Measurements from ENCODE around the gene MCF2L. TPM values are rescaled to one million over a fixed set of nuclear protein-coding genes. Genes with fewer than 3 reads are reported as not detected.

The MCF2L gene
- total RNA-seq, 1 experiment from 2014 or later, result 22.1 TPM

DNA sequence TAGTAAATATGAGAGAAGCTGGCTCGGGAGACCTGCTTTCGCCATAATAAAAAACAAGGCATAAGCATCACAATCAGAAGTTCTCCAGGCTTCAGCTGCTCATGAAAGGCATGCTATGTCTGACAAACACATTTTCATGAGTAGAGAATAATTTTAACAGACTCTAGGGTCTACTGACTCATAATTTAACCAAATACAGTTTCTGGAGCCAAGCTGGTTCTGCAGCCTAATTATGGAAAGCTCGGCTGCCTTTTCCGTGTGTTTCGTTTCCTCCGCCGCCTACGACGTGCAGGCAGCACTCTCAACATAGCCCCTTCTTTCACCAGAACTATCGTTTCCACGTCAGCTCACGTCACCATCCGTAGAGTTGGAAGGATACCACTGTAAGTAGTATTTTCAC, 5.7 kb downstream of the MCF2L start:
- CTCF ChIA-PET, result no interaction called here
- H3K27me3 ChIP-seq (replicated peaks; ENCODE audit: control insufficient read depth, insufficient read depth, low read length), result no peaks in the 10 kb centered on the region; the same call in 1 of the 2 replicates
- Mint-ChIP-seq H3K4me3 (ENCODE audit: unreplicated experiment) (no peak overlapping the region), H3K4me1 (ENCODE audit: low read depth, unreplicated experiment) (no peaks in the 10 kb centered on the region), H3K9me3 (ENCODE audit: unreplicated experiment) (peaks cover 13% of the 10 kb centered on the region), H3K27ac (ENCODE audit: unreplicated experiment) (no peak overlapping the region), H3K27me3 (ENCODE audit: insufficient read depth, unreplicated experiment) (peaks cover 5% of the 10 kb centered on the region), H3K36me3 (ENCODE audit: insufficient read depth, unreplicated experiment) (no peaks in the 10 kb centered on the region)
- TF ChIP-seq, protein P1, sequence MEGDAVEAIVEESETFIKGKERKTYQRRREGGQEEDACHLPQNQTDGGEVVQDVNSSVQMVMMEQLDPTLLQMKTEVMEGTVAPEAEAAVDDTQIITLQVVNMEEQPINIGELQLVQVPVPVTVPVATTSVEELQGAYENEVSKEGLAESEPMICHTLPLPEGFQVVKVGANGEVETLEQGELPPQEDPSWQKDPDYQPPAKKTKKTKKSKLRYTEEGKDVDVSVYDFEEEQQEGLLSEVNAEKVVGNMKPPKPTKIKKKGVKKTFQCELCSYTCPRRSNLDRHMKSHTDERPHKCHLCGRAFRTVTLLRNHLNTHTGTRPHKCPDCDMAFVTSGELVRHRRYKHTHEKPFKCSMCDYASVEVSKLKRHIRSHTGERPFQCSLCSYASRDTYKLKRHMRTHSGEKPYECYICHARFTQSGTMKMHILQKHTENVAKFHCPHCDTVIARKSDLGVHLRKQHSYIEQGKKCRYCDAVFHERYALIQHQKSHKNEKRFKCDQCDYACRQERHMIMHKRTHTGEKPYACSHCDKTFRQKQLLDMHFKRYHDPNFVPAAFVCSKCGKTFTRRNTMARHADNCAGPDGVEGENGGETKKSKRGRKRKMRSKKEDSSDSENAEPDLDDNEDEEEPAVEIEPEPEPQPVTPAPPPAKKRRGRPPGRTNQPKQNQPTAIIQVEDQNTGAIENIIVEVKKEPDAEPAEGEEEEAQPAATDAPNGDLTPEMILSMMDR (IDR thresholded peaks at IDR 0.05; ENCODE audit: insufficient read depth in 1 of 2, low read depth in 1 of 2, low read length in 1 of 2, severe bottlenecking in 1 of 2, unreplicated experiment in 1 of 2), result no peak
- BruUV-seq (replicated peaks), result no TSS peak
- H3K36me3 ChIP-seq (ENCODE audit: control insufficient read depth, insufficient read depth, low read length), result peaks cover 1% of the 10 kb centered on the region; the same call in 1 of the 2 replicates
- H3K9me3 ChIP-seq, result no peaks in the 10 kb centered on the region
- no peaks in the 10 kb centered on the region for H3K4me1 ChIP-seq
- intact Hi-C loops (cut with micrococcal nuclease; ENCODE audit: unreplicated experiment), result loop anchor here (5.0 kb wide), 1 partner anchor 818 kb away; no protein-coding TSS in a partner anchor
- no peak overlapping the region for H3K4me3 ChIP-seq (ENCODE audit: low read depth, low read length)
- DNase-seq, result no peak
- POLR2A ChIA-PET, result no interaction called here

DNA sequence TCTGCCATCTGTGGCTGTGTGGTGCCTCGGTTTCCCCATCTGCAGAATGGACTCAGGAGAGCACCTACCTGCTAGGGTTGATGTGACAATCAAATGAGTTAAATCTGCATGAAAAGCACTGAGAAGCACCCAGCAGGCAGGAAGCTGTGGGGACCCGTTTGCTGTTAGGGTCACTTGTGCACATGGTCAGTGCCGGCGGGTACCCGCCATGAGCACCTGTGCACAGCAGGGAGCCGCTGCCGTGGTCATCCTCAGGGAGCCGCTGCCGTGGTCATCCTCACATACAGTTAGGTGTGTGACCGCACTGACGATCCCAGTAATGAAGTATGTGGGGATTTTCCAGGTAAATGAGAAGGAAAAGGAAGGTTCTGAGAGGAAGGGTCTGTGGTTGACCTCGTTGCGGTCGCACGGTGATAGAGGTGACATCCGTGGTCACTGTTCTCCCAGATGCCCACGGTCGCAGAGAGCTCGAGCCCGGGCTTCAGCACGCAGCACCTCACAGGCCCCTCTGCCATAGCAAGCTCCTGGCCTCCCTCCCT, 6.5 kb downstream of the MCF2L start:
- intact Hi-C loops (cut with micrococcal nuclease; ENCODE audit: unreplicated experiment), result loop anchor here (5.0 kb wide), 1 partner anchor 817 kb away; no protein-coding TSS in a partner anchor
- no peak for DNase-seq
- H3K36me3 Mint-ChIP-seq (ENCODE audit: insufficient read depth, unreplicated experiment), result no peaks in the 10 kb centered on the region
- no peak overlapping the region for H3K27ac Mint-ChIP-seq (ENCODE audit: unreplicated experiment)
- no peaks in the 10 kb centered on the region; the same call in 1 of the 2 replicates for H3K27me3 ChIP-seq (replicated peaks; ENCODE audit: control insufficient read depth, insufficient read depth, low read length)
- ChIA-PET CTCF (no interaction called here), POLR2A (no interaction called here)
- no TSS peak for BruUV-seq (replicated peaks)
- H3K9me3 Mint-ChIP-seq (ENCODE audit: unreplicated experiment), result peaks cover 13% of the 10 kb centered on the region
- H3K36me3 ChIP-seq (ENCODE audit: control insufficient read depth, insufficient read depth, low read length), result peaks cover 1% of the 10 kb centered on the region; the same call in 1 of the 2 replicates
- TF ChIP-seq, protein P1 (IDR thresholded peaks at IDR 0.05; ENCODE audit: insufficient read depth in 1 of 2, low read depth in 1 of 2, low read length in 1 of 2, severe bottlenecking in 1 of 2, unreplicated experiment in 1 of 2), result no peak
- no peaks in the 10 kb centered on the region for H3K4me1 ChIP-seq
- peaks cover under 1% of the 10 kb centered on the region for H3K27me3 Mint-ChIP-seq (ENCODE audit: insufficient read depth, unreplicated experiment)
- no peaks in the 10 kb centered on the region for H3K4me1 Mint-ChIP-seq (ENCODE audit: low read depth, unreplicated experiment)
- no peaks in the 10 kb centered on the region for H3K9me3 ChIP-seq
- H3K4me3 ChIP-seq (ENCODE audit: low read depth, low read length), result no peak overlapping the region
- H3K4me3 Mint-ChIP-seq (ENCODE audit: unreplicated experiment), result no peak overlapping the region

DNA sequence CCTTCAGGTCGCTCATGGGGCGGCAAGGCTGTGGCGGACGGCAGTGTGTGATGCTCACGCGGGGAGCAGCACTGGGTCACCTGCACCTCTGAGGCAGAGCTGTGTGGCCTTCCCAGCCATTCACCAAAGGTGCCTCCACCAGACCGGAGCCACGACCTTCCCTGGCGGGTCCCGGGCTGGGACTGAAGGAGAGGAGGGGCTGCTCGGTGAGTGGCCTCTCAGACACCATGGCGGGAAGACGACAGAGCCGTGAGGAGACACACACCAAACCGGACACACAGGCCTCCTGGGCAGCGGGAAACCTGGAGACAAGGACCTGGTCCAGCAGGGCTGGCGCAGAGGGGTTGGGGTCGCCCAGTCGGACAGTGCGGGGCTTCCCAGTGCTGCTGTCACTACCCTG, 7.5 kb downstream of the MCF2L start:
- H3K36me3 ChIP-seq (ENCODE audit: control insufficient read depth, insufficient read depth, low read length), result no peaks in the 10 kb centered on the region
- H3K9me3 ChIP-seq, result no peaks in the 10 kb centered on the region
- TF ChIP-seq, protein P1 (IDR thresholded peaks at IDR 0.05; ENCODE audit: insufficient read depth in 1 of 2, low read depth in 1 of 2, low read length in 1 of 2, severe bottlenecking in 1 of 2, unreplicated experiment in 1 of 2), result no peak
- no TSS peak for BruUV-seq (replicated peaks)
- H3K4me1 ChIP-seq, result no peaks in the 10 kb centered on the region
- Mint-ChIP-seq H3K4me3 (ENCODE audit: unreplicated experiment) (no peak overlapping the region), H3K9me3 (ENCODE audit: unreplicated experiment) (peaks cover 13% of the 10 kb centered on the region), H3K4me1 (ENCODE audit: low read depth, unreplicated experiment) (no peaks in the 10 kb centered on the region), H3K27ac (ENCODE audit: unreplicated experiment) (no peak overlapping the region), H3K36me3 (ENCODE audit: insufficient read depth, unreplicated experiment) (no peaks in the 10 kb centered on the region), H3K27me3 (ENCODE audit: insufficient read depth, unreplicated experiment) (no peaks in the 10 kb centered on the region)
- intact Hi-C loops (cut with micrococcal nuclease; ENCODE audit: unreplicated experiment), result loop anchor here (5.0 kb wide), 1 partner anchor 816 kb away; no protein-coding TSS in a partner anchor
- H3K27me3 ChIP-seq (replicated peaks; ENCODE audit: control insufficient read depth, insufficient read depth, low read length), result no peaks in the 10 kb centered on the region
- POLR2A ChIA-PET, result no interaction called here
- no peak overlapping the region for H3K4me3 ChIP-seq (ENCODE audit: low read depth, low read length)
- no peak for DNase-seq
- CTCF ChIA-PET, result no interaction called here

Data from Caco-2 (cell line).